HG03025 (cell line): Measurements from ENCODE around the gene INA.

Source experiments
- ATAC-seq: cut with Tn5 transposase; IDR thresholded peaks from one replicate; pipeline ENCODE4 v1.9.1; 2021; ENCODE audit warnings: mild to moderate bottlenecking, moderate library complexity; ENCODE audit not compliant: unreplicated experiment, low FRiP score

The INA gene

GRCh38 chr10:103265717-103266329, 11.1 kb upstream of the INA start:
- ATAC-seq, result no peak

GRCh38 chr10:103273041-103273441, 3.9 kb upstream of the INA start:
- no peak for ATAC-seq

DNA sequence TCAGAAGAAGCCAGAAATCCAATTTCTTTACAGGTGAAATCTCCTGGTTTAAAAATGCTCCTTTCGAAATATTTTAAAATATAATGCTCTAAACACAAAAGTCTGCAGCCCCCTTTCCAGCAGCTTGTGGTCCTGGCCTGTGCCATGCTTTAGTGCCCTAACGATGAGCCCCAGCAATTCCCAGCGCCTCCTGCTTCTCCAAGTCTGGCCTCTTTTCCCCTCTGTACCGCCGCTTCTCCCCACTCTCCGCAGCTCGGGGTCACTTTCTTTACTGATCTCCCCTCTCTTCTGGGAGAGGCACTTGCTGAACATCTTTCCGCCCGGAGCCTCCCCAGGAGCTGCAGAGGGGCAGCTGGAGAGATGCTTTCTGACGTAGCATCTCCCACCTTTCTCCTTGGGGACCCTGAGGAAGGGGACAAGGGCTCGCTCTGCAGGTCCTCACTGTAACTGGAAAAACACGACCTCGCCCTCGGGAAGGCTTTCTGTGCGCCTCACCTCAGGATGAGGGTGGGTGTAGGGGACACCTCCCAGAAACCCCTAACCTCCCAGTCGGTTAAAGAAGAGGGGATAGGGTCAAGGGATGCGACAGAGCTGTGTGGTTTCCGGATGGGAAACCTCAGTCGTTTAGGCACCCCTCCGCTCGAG, 565 bp upstream of the INA start:
- no peak for ATAC-seq

DNA sequence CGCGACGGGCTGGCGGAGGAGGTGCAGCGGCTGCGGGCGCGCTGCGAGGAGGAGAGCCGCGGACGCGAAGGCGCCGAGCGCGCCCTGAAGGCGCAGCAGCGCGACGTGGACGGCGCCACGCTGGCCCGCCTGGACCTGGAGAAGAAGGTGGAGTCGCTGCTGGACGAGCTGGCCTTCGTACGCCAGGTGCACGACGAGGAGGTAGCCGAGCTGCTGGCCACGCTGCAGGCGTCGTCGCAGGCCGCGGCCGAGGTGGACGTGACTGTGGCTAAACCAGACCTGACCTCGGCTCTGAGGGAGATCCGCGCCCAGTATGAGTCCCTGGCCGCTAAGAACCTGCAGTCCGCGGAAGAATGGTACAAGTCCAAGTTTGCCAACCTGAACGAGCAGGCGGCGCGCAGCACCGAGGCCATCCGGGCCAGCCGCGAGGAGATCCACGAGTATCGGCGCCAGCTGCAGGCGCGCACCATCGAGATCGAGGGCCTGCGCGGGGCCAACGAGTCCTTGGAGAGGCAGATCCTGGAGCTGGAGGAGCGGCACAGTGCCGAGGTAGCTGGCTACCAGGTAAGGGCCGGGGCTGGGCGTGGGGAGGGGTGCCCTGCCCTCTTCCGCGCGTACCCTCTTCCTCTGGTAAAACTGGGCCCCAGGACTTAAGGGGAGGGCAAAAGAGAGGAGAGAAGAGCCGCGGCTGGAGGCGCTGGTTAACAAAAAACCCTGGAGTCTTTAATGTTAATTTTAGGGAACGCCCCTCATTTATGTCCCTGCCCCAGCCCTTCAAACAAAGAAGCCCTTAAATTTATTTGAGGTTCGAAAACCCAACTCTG, 987 bp downstream of the INA start:
- ATAC-seq, result no peak

DNA sequence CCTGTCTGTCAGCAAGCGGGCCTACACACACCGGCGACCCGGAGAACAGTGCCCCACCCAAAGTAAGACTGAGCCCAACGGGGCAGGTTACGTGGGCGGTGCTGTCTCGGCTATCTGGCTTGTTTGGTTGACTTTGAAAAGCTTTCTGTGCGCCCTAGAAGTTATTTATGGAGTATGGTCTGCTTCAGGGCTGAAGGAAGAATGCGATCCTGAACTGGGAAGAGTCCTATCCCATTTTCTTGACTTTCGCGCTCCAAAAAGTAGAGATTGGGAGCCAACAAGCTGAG, 1.5 kb downstream of the INA start:
- no peak for ATAC-seq

GRCh38 chr10:103278862-103279298, 1.9 kb downstream of the INA start:
- no peak for ATAC-seq

- ATAC-seq, result no peak
These were observed 3.1 kb downstream of the INA start for GRCh38 chr10:103280031-103280430.

- no peak for ATAC-seq
These were observed 3.6 kb downstream of the INA start for GRCh38 chr10:103280506-103280905.

DNA sequence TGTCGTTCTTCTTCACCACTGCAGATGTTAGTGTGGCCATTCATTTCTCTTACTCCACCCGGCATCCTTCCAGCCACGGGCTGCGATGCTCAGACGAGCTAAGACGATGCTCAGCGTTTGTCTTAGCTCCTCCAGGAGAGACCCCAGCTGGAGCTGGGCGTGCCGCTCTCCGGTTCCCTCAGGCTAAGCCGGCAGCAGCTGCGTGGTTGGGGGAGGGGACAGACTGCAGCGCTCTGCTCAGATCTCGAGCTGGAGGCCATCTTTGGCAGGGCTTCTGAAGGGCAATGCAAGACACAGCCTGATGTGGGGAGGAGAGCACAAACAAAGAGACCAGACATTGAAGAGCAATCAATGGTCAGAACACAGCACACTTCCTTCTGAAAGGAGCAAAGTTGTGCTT, 4.8 kb downstream of the INA start:
- ATAC-seq, result no peak

DNA sequence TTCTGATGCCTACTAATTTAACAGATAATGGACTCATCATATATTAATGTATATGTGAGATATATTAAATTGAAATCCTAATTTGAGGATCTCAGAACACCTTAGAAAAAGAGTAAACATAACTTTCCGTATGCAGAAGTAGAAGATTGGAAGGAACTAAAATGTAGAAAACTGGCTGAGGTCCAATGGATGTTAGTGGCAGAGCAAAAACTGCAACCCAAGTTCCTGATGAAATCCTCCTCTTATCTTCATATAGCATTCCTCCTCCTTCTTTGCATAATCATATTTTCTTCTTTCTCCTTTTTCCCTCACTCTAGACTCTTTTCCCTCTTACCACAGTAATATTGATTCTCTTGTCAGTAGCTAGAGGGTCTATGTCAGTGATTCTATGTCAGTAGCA, 6.0 kb downstream of the INA start:
- no peak for ATAC-seq

DNA sequence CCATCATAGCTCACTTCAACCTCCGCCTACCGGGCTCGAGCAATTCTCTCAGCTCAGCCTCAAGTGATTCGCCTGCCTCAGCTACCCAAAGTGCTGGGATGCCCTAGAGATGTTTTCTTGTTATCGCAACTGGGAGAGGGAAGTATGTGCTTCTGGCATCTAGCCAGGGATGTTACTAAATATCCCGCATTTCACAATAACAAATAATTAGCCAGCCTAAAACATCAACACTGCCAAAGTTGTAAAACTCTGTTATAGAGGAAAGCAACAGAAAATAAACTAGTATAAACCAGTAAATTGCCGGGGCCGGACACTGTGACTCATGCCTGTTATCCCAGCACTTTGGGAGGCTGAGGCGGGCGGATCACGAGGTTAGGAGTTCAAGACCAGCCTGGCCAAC, 7.2 kb downstream of the INA start:
- no peak for ATAC-seq

- ATAC-seq, result no peak
These were observed 11.1 kb downstream of the INA start for GRCh38 chr10:103287992-103288391.

DNA sequence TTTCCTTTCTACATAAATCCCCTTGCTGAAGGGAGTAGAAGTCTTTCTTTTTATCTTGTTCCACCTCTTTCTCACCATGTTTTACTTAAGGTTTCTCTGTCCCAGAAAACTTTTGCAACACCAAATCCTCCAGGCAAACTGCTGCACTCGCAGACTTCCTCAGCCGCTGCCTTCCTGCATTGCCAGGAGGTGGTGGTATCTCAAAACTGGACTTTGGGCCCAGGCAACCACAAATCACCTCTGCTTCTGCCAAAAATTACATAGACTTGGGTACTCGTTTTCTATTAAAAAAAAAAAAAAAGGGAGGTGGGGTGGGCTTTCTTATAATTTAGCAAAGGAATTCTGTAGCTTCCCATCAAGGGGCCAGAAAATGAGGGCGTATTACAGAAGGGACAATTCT, 14.7 kb downstream of the INA start:
- no peak for ATAC-seq

DNA sequence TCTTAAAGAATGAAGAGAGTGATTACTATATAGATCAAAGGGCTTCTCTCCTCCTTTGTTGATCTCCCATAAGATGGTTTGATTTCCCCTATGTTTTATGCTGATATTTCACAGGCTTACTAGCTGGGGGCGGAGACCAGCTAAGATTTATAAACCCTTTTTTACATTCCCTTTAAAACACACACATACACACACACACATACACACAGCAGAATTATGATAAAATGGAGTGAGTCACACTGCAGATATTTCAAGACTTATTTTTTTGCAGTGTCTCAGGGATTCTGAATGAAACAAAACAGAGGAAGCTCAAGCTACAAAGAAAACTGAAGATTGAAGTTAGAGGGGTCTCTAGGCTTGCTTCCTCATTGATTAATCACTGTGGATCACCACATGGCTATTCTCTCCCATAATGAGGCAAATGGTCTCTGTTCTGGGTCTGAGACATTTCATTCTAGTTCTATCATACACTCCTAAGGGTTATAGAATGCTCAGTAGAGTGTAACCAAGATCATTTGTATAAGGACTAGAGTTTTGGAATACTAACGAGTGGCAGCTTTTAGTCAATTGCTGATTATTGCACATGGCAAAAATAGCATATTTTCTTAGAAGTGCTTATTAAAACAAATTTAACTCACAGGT, 18.6 kb downstream of the INA start:
- no peak for ATAC-seq

GRCh38 chr10:103307594-103307993, 30.7 kb downstream of the INA start:
- ATAC-seq, result no peak

DNA sequence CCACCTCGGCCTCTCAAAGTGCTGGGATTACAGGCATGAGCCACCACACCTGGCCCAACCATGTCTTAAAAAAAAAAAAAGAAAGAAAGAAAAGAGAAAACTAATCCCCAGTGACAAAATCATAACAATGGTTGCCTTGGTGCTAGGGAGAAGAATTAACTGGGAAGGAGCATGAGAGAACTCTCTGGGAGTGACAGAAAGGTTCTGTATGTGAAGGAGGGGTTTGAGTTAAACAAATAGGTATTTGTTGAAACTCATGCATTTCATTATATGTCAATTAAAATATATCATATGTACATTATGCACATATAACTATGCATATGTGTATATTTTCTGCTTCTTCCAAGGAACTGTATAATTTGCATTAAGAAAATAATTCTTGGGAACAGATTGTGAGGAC, 33.3 kb downstream of the INA start:
- ATAC-seq, result no peak

DNA sequence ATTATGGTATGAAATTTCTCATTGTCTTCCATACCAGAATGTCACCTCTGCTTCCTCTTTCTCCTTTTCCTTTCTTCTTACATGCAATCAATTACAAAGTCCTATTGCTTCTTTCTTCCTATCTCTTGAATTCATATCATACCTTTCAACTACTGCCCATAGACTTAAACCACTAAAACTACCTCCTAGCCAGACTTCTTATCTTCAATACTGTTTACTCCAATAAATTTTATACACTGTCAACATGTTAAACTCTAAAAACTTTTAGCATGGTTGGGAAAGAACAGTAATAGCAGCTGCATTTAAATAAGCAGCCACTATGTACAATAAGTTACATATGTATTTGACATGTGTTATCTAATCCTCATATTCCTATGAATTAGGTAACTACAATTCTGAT, 39.1 kb downstream of the INA start:
- ATAC-seq, result no peak

DNA sequence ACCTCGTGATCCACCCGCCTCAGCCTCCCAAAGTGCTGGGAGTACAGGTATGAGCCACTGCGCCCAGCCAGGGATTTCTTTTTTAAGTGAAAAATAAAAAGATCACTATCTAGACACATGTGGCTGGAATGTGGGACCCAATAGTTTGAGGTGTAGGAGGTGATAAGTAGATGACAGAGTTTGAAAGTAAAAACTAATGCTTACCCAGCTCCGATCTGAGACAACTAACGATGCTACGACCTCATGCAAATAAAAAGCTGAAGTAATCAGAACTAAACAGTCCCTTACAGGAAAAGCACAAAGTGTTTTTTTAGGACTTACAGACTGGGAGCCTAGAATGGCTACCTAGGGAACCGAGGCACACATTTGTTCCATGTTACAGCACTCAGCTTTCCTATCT, 51.0 kb downstream of the INA start:
- ATAC-seq, result no peak

GRCh38 chr10:103333934-103334520, 57.1 kb downstream of the INA start:
- ATAC-seq, result no peak

GRCh38 chr10:103334567-103334966, 57.6 kb downstream of the INA start:
- ATAC-seq, result no peak

GRCh38 chr10:103336370-103336769, 59.4 kb downstream of the INA start:
- no peak for ATAC-seq
